Kidney (tissue), 14 donors: ENCODE data around the gene DIPK2A. TPM values are rescaled to one million over a fixed set of nuclear protein-coding genes. Genes with fewer than 3 reads are reported as not detected.

Source experiments
- DNase-seq, 5 donors: peaks; one replicate each; pipeline ENCODE4 v3.0.0-alpha.2; 2013 to 2020
- FAIRE-seq: peaks from 2 replicates; lab custom pipeline; 2012; peaks lifted over from hg19 to GRCh38; lab: Jason Lieb, UNC
- H3K27ac ChIP-seq, 2 donors: one replicate each; pipeline ENCODE4 v1.7.0; 2013; ENCODE audit warnings: low read depth in 2 of 2, low read length in 2 of 2, inconsistent platforms in 1 of 2
- H3K27me3 ChIP-seq: one replicate; pipeline ENCODE4 v1.7.1; 2013; ENCODE audit warnings: low read length, inconsistent platforms; ENCODE audit not compliant: control insufficient read depth, insufficient read depth
- H3K36me3 ChIP-seq, 3 donors: one replicate each; pipeline versions ENCODE4 v1.7.0 to v1.7.1; 2013; ENCODE audit warnings: low read length in 3 of 3, control low read depth in 1 of 3, inconsistent platforms in 1 of 3; ENCODE audit not compliant: insufficient read depth in 3 of 3, control insufficient read depth in 2 of 3
- H3K4me1 ChIP-seq, 3 donors: one replicate each; pipeline versions ENCODE4 v1.7.0 to v1.7.1; 2013; ENCODE audit warnings: low read length in 3 of 3, inconsistent platforms in 1 of 3, low read depth in 1 of 3; ENCODE audit not compliant: control insufficient read depth in 2 of 3, insufficient read depth in 2 of 3
- H3K4me3 ChIP-seq, 3 donors: one replicate each; pipeline versions ENCODE4 v1.7.0 to v1.8.1; 2013; ENCODE audit warnings: low read length in 3 of 3, control low read depth in 1 of 3, inconsistent platforms in 1 of 3
- H3K9ac ChIP-seq, 3 donors: one replicate each; pipeline versions ENCODE4 v1.7.0 to v1.7.1; 2013; ENCODE audit warnings: low read length in 3 of 3, control low read depth in 1 of 3, inconsistent platforms in 1 of 3
- H3K9me3 ChIP-seq, 3 donors: one replicate each; pipeline versions ENCODE4 v1.7.0 to v1.7.1; 2013; ENCODE audit warnings: low read length in 3 of 3, control low read depth in 1 of 3, inconsistent platforms in 1 of 3; ENCODE audit not compliant: control insufficient read depth in 2 of 3, insufficient read depth in 1 of 3
- intact Hi-C: fragments of 100-400 bp; cut with DNase I; formaldehyde crosslinking; loops from one replicate; pipeline ENCODE4 v1.11.1; 2022
- polyA plus RNA-seq: library from polyadenylated mRNA; stranded (reverse); fragments of 350-450 nt; fragmentation: Illumina TruSeq; extraction: RNeasy Lipid Tissue Mini Kit (QIAGEN cat#74804); gene quantifications from one replicate; pipeline ENCODE4 v1.2.3, GENCODE V29; 2014; ENCODE audit warnings: low read depth, low replicate concordance; ENCODE audit not compliant: insufficient read depth
- total RNA-seq: library from RNA; stranded (reverse); fragmentation: NEBNext Ultra II Directional; extraction: Animal tissue kit (Norgen Biotek cat#: 25700); gene quantifications from one replicate; pipeline ENCODE4 v1.2.1, GENCODE V29; 2021
- TF ChIP-seq, protein P1 (sequence below): IDR thresholded peaks from 3 replicates; pipeline ENCODE4 v1.5.1; 2012; ENCODE audit warnings: mild to moderate bottlenecking, moderate library complexity, borderline replicate concordance; ENCODE audit not compliant: insufficient read depth; ENCODE audit errors: extremely low read depth
- donor health status: control.
- donor health status: control.
- donor health status: control.
- donor health status: control.
- donor health status: control.
- donor health status: DM: yes; HTN: yes; CAD: no.
- donor health status: Normal renal cell carcinoma (clear cell type).

DIPK2A gene
- total and polyA plus RNA-seq, 2 donors from 2014 or later: 4.9 to 15.5 TPM

DNA sequence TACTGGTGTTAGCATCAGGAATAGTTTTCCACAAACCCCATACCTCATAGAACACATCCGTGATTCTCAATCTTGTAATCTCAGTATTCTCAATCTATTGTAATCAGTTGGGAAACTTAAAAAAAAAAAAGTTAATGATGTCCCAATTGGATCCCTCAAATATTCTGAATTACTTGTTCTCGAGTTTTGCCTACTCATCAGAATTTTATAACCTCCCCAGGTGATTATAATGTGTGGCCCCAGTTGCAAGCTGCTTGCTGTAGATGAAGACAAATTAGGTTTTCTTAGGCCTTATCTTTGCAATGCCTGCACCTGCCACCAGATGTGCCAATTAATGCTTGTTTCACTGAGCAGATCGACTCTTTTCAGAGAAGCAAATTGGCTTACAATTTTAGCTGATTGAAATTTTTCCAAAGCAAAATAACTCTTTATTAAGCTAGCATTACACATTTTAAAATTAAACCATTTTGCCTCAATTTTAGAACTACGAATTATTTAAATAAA lies 19.0 kb upstream of the DIPK2A start:
- no peak for DNase-seq

DNA sequence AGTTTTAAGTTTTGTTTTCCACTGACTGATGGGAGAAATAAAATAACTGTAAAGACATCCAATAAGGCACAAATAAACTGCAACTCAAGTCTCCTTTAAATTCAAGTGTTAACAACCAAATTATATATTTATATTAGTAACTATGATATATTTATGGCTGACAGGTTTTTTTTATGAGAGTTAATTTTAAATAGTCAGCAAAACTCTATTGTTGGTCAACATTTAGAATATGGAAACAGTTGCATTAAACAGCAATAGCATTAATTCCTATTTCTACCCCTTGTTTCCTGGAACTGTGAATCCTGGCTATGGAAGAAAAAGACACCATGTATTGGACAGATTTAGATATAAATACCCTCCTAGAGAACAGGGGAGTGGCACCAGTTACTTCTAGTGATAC lies 16.5 kb upstream of the DIPK2A start:
- DNase-seq (no peak), FAIRE-seq (no peak)
- Histone ChIP-seq H3K9ac (no peak overlapping the region), H3K4me1 (no peaks in the 10 kb centered on the region), H3K27me3 (no peaks in the 10 kb centered on the region), H3K36me3 (no peaks in the 10 kb centered on the region), H3K9me3 (no peaks in the 10 kb centered on the region), H3K27ac (no peak overlapping the region), H3K4me3 (no peak overlapping the region)
- intact Hi-C loops: loop anchor here (10.0 kb wide), 1 partner anchor 180 kb away; no protein-coding TSS in a partner anchor
- TF ChIP-seq, protein P1, sequence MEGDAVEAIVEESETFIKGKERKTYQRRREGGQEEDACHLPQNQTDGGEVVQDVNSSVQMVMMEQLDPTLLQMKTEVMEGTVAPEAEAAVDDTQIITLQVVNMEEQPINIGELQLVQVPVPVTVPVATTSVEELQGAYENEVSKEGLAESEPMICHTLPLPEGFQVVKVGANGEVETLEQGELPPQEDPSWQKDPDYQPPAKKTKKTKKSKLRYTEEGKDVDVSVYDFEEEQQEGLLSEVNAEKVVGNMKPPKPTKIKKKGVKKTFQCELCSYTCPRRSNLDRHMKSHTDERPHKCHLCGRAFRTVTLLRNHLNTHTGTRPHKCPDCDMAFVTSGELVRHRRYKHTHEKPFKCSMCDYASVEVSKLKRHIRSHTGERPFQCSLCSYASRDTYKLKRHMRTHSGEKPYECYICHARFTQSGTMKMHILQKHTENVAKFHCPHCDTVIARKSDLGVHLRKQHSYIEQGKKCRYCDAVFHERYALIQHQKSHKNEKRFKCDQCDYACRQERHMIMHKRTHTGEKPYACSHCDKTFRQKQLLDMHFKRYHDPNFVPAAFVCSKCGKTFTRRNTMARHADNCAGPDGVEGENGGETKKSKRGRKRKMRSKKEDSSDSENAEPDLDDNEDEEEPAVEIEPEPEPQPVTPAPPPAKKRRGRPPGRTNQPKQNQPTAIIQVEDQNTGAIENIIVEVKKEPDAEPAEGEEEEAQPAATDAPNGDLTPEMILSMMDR: no peak

More for the DNA sequence above, 19.0 kb upstream of the DIPK2A start:
- H3K36me3 ChIP-seq: no peaks in the 10 kb centered on the region
- H3K27me3 ChIP-seq: no peaks in the 10 kb centered on the region
- no peak overlapping the region for H3K4me3 ChIP-seq
- no peak overlapping the region for H3K9ac ChIP-seq
- no peaks in the 10 kb centered on the region for H3K9me3 ChIP-seq
- intact Hi-C loops: loop anchor here (10.0 kb wide), 1 partner anchor 178 kb away; no protein-coding TSS in a partner anchor
- no peaks in the 10 kb centered on the region for H3K4me1 ChIP-seq
- no peak for FAIRE-seq
- no peak overlapping the region for H3K27ac ChIP-seq
- TF ChIP-seq, protein P1: no peak

DNA sequence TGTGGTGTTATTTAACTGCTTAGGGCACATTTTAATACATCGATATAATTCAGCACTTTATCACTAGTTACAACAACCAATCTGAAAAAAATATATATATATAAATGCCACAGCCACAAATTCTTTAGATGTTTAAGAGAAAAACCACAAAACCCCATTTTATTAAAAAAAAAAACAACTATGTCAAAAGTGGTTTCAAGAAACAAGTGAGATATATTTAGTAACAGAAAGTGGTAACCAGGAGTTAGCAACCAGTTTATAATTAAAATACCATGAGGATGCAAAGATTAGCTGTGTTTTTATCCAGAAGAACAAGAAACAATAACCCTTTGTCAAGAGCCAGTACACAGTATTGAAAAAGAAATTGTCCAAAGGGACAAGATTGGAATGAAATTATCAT lies 14.8 kb upstream of the DIPK2A start:
- H3K36me3 ChIP-seq: no peaks in the 10 kb centered on the region
- DNase-seq (no peak), FAIRE-seq (peak; percentile 37)
- intact Hi-C loops: loop anchor here (10.0 kb wide), 1 partner anchor 182 kb away; no protein-coding TSS in a partner anchor
- no peak overlapping the region for H3K4me3 ChIP-seq
- no peak overlapping the region for H3K9ac ChIP-seq
- TF ChIP-seq, protein P1: no peak
- H3K4me1 ChIP-seq: no peaks in the 10 kb centered on the region
- H3K9me3 ChIP-seq: no peaks in the 10 kb centered on the region
- no peak overlapping the region for H3K27ac ChIP-seq
- H3K27me3 ChIP-seq: no peaks in the 10 kb centered on the region

DNA sequence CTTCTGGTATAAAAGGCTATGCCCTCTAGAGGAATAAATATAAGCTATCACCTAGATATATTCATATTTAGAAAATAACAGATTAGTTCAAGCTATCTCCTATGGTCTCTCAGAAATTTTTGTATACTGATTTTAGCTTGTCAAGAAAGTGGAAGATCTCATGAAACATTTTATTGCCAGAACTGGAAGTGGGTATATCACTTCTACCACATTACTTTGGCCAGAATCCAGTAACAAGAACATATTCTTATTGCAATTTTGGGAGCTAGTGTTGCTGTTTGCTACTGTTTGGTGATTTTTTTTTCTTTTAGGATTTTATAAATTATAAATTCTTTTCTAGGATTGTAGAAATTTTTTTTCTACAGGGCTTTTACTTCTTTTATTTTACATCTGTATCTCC lies 14.2 kb upstream of the DIPK2A start:
- no peak overlapping the region for H3K27ac ChIP-seq
- no peaks in the 10 kb centered on the region for H3K36me3 ChIP-seq
- no peak overlapping the region for H3K4me3 ChIP-seq
- TF ChIP-seq, protein P1: no peak
- H3K9me3 ChIP-seq: no peaks in the 10 kb centered on the region
- intact Hi-C loops: loop anchor here (10.0 kb wide), 1 partner anchor 183 kb away; no protein-coding TSS in a partner anchor
- no peak overlapping the region for H3K9ac ChIP-seq
- no peaks in the 10 kb centered on the region for H3K27me3 ChIP-seq
- no peak for DNase-seq
- FAIRE-seq: no peak
- H3K4me1 ChIP-seq: no peaks in the 10 kb centered on the region
